ENCODE data around the gene SMIM15.

DNA sequence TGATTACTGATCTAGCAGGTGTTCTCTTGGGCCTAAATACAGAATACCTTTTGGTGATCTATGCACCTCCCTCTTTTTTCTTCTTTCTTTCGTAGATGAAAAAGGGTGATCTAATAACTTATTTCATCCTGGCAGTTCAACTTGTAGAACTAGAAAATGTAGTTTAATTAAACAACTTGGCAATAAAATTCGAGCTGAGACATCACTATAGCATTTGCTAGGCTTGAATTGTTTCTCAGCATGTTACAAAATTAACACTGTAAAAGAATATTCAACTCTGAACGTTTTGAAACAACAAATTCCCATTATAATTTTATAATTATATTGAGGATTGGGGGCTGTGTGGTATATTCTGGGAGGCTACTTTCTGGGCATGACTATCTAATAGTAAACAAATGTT lies 19.5 kb downstream of the SMIM15 start:
- TF ChIP-seq, protein P1, sequence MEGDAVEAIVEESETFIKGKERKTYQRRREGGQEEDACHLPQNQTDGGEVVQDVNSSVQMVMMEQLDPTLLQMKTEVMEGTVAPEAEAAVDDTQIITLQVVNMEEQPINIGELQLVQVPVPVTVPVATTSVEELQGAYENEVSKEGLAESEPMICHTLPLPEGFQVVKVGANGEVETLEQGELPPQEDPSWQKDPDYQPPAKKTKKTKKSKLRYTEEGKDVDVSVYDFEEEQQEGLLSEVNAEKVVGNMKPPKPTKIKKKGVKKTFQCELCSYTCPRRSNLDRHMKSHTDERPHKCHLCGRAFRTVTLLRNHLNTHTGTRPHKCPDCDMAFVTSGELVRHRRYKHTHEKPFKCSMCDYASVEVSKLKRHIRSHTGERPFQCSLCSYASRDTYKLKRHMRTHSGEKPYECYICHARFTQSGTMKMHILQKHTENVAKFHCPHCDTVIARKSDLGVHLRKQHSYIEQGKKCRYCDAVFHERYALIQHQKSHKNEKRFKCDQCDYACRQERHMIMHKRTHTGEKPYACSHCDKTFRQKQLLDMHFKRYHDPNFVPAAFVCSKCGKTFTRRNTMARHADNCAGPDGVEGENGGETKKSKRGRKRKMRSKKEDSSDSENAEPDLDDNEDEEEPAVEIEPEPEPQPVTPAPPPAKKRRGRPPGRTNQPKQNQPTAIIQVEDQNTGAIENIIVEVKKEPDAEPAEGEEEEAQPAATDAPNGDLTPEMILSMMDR (IDR thresholded peaks at IDR 0.05), result no peak
- TF ChIP-seq POLR2A (IDR thresholded peaks at IDR 0.05), result no peak

Data from right lobe of liver (tissue), 4 donors.